Colon (tissue), 2 donors: ENCODE data around the gene CPA2.

Source experiments
- FAIRE-seq: peaks from 2 replicates; lab custom pipeline; 2012; peaks lifted over from hg19 to GRCh38; lab: Jason Lieb, UNC
- donor health status: control.
- donor health status: control.

The CPA2 gene

GRCh38 chr7:130279906-130280305 lies 13.2 kb downstream of the CPA2 start:
- no peak for FAIRE-seq

DNA sequence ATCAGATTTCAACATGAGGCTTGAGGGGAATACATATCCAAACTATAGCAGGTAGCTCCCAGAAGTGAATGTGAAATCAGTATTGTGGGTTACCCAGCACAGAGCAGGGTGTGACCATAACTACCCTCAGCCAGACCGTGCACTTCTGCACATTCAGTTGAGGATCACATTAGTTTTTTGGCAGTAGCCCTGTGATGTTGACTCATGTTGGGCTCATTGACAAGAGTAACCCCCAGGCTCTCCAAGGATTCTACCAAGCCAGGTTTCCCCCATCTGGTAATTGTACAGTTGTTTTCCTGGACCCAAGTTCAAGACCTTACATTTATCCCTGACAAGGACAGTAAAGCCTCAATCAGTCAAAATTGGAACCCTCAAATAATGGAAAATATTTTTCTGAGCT lies 14.6 kb downstream of the CPA2 start:
- no peak for FAIRE-seq

DNA sequence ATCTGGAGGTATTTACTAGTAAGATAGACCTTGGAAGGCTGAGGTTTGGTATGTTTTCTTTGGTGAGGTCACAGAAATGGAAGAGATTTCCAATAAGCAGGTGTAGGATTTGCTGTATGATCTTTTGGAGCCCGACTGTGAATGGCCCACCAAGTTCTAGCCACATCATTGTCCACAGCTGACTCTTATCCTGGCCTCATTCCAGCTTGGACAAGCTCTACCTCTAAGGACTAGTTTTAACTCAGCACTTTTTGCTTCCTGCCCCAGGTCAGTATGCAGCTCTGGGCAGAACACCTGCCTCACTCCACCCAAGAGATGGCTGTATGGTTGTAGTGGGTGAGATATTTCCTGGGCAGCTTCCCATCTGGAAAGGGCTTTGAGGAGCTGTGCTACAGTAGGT lies 20.2 kb downstream of the CPA2 start:
- FAIRE-seq: no peak

- no peak for FAIRE-seq
These were observed 21.5 kb downstream of the CPA2 start for GRCh38 chr7:130288168-130288567.

- FAIRE-seq: no peak
These were observed 22.2 kb downstream of the CPA2 start for GRCh38 chr7:130288829-130289228.

DNA sequence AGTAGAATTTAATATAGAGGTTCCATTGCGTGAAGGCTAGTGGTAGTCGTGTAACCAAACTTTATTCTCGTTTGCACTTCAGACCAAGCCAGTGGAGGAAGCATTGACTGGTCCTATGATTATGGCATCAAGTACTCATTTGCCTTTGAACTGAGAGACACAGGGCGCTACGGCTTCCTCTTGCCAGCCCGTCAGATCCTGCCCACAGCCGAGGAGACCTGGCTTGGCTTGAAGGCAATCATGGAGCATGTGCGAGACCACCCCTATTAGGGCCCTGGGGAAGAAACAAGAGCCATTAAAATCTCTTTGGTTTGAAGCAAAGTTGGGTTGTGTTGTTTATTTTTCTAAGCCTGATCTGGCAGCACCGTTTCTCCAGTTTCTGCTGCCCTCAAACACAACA lies 22.8 kb downstream of the CPA2 start:
- FAIRE-seq: no peak

GRCh38 chr7:130290745-130291144 lies 24.1 kb downstream of the CPA2 start:
- no peak for FAIRE-seq

GRCh38 chr7:130292682-130293257 lies 26.1 kb downstream of the CPA2 start, which contains the start of gene CPA4:
Gene CPA4 (plus strand): TSS chr7:130293161. CDS start chr7:130293181, 20 bp downstream.
- FAIRE-seq: no peak

DNA sequence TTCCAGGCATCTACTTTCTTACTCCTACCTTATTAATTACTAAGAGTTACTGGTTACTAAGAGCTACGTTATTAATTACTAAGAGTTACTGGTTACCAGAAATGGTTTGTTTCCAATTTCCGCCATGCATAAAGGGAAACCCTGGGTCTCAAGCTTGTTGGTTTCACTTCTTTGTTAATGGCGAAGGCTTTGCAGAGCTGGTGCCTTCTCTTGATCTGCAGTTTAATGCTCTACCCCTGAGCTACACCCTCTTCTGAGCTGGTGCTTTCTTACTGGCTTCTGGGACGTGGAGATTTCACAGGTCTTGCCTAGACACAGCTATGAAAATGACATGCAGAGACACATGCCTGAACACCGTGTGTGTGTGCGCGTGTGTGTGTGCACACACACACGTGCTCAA lies 26.9 kb downstream of the CPA2 start:
- FAIRE-seq: no peak

- no peak for FAIRE-seq
These were observed 27.7 kb downstream of the CPA2 start for GRCh38 chr7:130294314-130294713.

DNA sequence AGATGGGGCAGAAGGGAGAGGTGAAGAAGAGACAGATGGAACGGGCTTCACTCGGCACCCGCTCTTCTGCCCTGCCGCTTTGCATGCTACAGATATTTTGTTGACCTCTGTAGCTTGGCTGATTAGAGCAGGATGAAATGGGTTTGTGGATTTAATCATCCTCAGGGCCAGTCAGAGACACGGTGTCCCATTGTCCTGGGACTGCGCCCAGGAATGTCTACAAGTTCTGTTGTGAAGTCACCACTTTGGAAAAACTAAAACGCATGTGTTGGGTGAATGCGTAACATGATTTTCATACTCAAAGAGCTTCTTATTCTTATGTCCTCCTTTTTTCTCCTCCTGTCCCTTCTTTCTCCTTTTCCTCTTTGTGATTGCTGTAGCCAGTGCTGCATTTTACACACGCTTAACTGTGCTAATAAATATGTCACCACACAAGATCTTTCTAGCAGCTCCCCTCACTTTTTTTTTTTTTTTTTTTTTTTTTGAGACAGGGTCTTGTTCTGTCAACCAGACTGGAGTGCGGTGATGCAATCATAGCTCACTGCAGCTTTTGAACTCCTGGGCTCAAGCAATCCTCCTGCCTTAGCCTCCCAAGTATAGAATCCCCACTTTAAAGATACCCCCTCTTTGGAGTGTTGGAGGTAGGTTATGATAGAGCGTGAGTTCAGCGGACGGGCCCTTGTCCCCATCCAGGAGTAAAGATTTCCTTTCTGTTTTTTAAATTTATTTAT lies 29.7 kb downstream of the CPA2 start:
- FAIRE-seq: no peak

- no peak for FAIRE-seq
These were observed 31.2 kb downstream of the CPA2 start for GRCh38 chr7:130297628-130298543.

DNA sequence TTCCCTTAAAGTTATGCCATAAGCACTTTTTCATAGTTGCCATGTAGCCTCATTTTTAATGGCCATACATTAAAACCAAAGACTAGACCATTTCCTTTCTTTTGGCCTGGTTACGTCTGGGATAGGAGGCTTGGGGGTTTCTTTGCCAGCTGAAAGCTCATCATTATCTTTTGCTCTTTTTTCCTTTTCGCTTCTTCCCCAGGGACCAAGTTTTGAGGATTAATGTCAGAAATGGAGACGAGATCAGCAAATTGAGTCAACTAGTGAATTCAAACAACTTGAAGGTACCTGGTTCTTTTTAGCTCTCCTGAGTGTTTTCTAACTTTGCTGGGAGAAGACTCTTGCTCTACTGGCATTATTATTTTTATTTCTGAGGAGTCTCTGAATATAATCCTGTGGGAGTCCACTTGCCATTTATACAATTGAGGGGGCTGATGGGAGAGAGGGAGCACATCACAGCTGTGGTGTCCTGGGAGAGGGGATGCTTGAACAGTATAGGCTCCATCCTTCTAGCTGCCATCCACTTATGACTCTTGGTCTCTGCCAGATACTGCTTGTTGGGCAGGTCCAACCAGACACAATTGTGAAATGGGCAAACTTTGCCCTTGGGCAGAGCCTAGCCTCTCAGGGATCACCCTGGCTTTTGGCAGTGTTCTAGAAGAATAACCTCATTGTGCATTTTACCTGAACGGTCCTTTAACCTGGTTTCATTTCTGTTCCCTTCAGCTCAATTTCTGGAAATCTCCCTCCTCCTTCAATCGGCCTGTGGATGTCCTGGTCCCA lies 32.1 kb downstream of the CPA2 start:
- no peak for FAIRE-seq

DNA sequence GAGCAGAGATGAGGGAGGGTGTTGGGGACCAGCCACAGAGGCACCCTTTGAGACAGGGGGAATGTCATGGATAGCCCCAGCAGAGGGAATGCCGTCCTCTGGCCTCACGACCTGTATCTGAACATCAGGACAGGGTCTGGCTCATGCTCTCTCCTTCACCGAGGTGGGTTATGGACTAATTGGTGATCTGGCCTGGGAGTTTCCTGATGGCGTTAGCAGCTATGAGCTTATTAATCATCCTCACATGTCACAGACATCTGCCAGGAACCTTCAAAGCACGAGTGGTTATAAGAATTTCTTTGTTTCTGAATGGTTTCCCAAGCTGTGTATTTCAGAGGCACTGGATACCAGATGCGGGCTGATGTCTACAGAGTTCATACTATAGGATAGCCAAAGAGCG lies 33.2 kb downstream of the CPA2 start:
- no peak for FAIRE-seq

DNA sequence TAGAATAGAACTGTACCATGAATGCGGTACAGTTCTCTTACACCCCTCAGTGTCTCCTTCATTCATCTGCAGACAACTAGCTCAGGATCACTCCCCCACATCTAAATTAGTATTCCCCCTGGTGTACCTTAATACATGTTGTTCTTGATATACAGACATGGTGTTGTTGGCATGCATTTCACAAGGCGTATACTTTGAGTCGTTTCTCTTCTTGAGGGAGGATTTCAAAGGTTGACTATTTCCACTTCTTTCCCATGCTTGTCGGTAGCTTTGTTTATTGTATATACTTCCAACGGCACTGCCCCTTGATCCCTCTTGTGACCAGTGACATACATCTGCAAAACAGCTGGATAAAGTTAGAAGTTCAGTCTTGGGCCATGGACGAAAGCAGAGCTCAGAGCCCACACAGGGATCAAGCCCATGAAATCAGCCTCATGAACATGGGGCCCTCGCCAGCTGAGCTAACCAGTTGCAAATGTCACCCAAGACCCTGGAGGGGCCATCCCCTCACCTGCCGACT lies 34.9 kb downstream of the CPA2 start:
- FAIRE-seq: no peak

- FAIRE-seq: no peak
These were observed 36.0 kb downstream of the CPA2 start for GRCh38 chr7:130302649-130303048.

- no peak for FAIRE-seq
These were observed 36.5 kb downstream of the CPA2 start for GRCh38 chr7:130303127-130303526.

DNA sequence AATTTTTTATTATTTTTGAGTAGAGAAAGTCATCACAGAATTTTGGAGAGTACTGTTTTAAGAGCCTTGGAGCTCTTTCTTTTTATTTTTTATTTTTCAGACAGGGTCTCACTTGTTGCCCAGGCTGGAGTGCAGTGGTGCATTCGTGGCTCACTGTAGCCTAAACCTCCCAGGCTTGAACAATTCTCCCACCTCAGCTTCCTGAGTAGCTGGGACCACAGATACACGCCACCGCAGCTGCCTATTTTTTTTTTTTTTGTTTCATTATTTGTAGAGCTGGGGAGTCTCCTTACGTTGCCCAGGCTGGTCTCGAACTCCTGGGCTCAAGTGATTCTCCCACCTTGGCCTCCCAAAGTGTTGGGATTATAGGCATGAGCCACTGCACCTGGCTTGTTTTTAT lies 36.9 kb downstream of the CPA2 start:
- FAIRE-seq: no peak

GRCh38 chr7:130303982-130304381 lies 37.3 kb downstream of the CPA2 start:
- no peak for FAIRE-seq

- FAIRE-seq: no peak
These were observed 38.2 kb downstream of the CPA2 start for GRCh38 chr7:130304878-130305277.

DNA sequence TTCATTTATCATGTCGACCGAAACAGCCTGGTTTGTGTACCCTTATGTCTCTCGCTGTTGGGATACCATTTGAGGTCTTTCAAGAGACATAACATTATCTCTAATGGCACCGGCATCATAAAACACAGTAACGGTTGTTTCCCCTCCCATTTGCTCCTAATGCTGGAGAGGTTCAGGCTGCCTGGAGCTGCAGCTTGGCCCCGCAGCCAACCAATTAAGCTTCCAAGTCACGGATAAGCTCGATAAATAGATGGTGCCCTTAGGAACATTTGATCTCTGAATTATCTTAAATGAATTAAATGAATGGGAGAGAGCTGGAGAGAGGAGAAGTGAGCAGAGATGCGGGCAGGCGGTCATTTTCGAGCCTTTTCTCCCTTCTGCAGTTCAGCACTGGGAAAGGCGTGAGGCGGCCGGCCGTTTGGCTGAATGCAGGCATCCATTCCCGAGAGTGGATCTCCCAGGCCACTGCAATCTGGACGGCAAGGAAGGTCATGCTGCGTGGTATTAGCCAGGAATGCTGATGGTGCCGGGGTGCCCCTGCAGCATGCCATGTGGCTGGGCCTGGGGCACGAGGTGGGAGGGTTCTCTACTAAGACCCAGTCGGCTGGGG lies 38.9 kb downstream of the CPA2 start:
- FAIRE-seq: no peak

DNA sequence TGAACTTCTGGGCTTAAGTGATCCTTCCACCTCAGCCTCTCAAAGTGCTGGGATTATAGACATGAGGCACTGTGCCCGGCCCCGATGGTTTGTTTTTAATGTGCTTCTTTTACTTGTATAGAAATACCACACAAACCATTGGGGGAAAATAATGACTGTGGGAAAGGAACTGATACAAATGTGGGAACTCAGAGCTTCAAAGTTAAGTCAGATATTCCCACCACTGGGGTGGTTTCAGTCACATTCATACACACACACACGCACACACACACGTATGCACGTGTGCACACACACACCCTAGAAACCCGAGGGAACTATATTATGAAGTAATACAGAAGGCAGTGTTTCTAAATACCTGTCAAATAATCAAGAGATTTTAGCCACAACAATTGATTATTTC lies 43.3 kb downstream of the CPA2 start:
- FAIRE-seq: no peak
